Measurements from ENCODE around the gene CFAP69.
"Not testable (repeated sequence)": the region's sequence is repeated elsewhere in the genome, so short reads cannot be mapped to it uniquely, and the experiment has no call there.

The CFAP69 gene

DNA sequence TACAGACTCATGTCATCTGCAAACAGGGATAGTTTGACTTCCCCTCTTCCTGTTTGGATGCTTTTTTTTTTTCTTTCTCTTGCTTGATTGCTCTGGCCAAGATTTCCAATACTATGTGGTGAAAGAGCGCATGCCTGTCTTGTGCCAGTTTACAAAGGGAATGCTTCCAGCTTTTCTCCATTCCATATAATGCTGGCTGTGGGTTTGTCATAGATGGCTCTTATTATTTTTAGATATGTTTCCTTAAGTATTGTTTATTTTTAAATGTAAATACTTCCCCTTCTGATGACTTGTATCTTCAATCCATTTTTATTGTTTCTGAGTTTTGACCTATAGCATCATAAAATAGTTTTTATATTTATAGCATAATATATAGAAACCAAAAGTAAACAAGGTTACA is 58.3 kb downstream of the CFAP69 start:
- TF ChIP-seq JUND (IDR thresholded peaks at IDR 0.05; ENCODE audit: low read depth), result no peak
- in situ Hi-C loops (cut with HindIII; ENCODE audit: low pct_unique_long_range_greater_than_20kb, low sequenced_read_pairs), result no loop called here
- no peak for DNase-seq (ENCODE audit: low read depth in 1 of 2, low spot score in 1 of 2)

GRCh38 chr7:90309872-90310271 is 64.9 kb downstream of the CFAP69 start:
- in situ Hi-C loops (cut with HindIII; ENCODE audit: low pct_unique_long_range_greater_than_20kb, low sequenced_read_pairs), result no loop called here
- DNase-seq (ENCODE audit: low read depth in 1 of 2, low spot score in 1 of 2), result no peak
- no peak for TF ChIP-seq JUND (IDR thresholded peaks at IDR 0.05; ENCODE audit: low read depth)

DNA sequence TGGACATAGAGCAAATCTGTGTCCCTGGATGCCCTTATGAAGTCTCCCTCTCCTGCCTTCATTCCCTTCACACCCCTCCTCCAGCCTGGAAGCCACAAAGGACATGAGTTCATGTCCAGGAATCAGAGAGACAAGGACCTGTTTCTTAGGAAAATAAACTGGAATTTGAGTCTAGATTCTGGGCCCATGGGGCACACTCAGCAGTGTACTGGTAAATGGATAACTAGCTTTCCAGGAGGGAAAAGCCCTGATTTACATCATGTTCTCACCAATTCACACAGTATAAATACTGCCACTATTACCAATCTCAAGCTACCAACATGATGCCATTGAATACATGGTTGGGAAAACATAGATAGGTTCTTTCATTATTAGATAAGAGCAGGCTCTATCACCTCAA is 66.2 kb downstream of the CFAP69 start:
- DNase-seq (ENCODE audit: low read depth in 1 of 2, low spot score in 1 of 2), result no peak
- no peak for TF ChIP-seq JUND (IDR thresholded peaks at IDR 0.05; ENCODE audit: low read depth)
- in situ Hi-C loops (cut with HindIII; ENCODE audit: low pct_unique_long_range_greater_than_20kb, low sequenced_read_pairs), result no loop called here

GRCh38 chr7:90312745-90313144 is 67.8 kb downstream of the CFAP69 start:
- no peak for TF ChIP-seq JUND (IDR thresholded peaks at IDR 0.05; ENCODE audit: low read depth)
- peak in 1 of 2 experiments; percentile 27 for DNase-seq (ENCODE audit: low read depth in 1 of 2, low spot score in 1 of 2)
- in situ Hi-C loops (cut with HindIII; ENCODE audit: low pct_unique_long_range_greater_than_20kb, low sequenced_read_pairs), result no loop called here

DNA sequence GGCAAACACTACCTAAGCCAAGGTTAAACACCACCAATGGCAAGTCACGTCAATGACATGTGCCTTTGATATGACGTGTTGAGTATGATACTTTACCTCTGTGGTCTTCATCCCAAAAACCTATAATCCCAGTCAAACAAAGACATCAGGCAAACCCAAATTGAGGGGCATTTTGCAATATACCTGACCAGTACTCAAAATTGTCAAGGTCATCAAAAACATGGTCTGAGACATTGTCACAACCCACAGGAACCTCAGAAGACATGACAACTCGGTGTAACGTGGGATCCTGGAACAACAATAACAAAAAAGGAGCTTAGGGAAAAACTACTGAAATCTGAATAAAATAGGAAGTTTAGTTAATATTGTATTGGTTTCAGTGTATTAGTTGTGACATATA is 68.9 kb downstream of the CFAP69 start:
- in situ Hi-C loops (cut with HindIII; ENCODE audit: low pct_unique_long_range_greater_than_20kb, low sequenced_read_pairs), result no loop called here
- TF ChIP-seq JUND (IDR thresholded peaks at IDR 0.05; ENCODE audit: low read depth), result no peak
- DNase-seq (ENCODE audit: low read depth in 1 of 2, low spot score in 1 of 2), result no peak

GRCh38 chr7:90320014-90320413 is 75.0 kb downstream of the CFAP69 start:
- no peak for TF ChIP-seq JUND (IDR thresholded peaks at IDR 0.05; ENCODE audit: low read depth)
- no peak for DNase-seq (ENCODE audit: low read depth in 1 of 2, low spot score in 1 of 2)
- in situ Hi-C loops (cut with HindIII; ENCODE audit: low pct_unique_long_range_greater_than_20kb, low sequenced_read_pairs), result no loop called here

GRCh38 chr7:90320418-90320800 is 75.4 kb downstream of the CFAP69 start:
- DNase-seq (ENCODE audit: low read depth in 1 of 2, low spot score in 1 of 2), result no peak
- TF ChIP-seq JUND (IDR thresholded peaks at IDR 0.05; ENCODE audit: low read depth), result no peak
- in situ Hi-C loops (cut with HindIII; ENCODE audit: low pct_unique_long_range_greater_than_20kb, low sequenced_read_pairs), result no loop called here

- no peak for TF ChIP-seq JUND (IDR thresholded peaks at IDR 0.05; ENCODE audit: low read depth)
- DNase-seq (ENCODE audit: low read depth in 1 of 2, low spot score in 1 of 2), result no peak
- in situ Hi-C loops (cut with HindIII; ENCODE audit: low pct_unique_long_range_greater_than_20kb, low sequenced_read_pairs), result no loop called here
Measured at GRCh38 chr7:90320801-90321494, 76.0 kb downstream of the CFAP69 start, which contains the start of gene FAM237B. Gene FAM237B, minus strand, starts transcription at chr7:90321304. Its CDS starts 1,556 bp downstream, at chr7:90319748.

GRCh38 chr7:90322837-90323236 is 77.9 kb downstream of the CFAP69 start:
- no peak for DNase-seq (ENCODE audit: low read depth in 1 of 2, low spot score in 1 of 2)
- in situ Hi-C loops (cut with HindIII; ENCODE audit: low pct_unique_long_range_greater_than_20kb, low sequenced_read_pairs), result no loop called here
- no peak for TF ChIP-seq JUND (IDR thresholded peaks at IDR 0.05; ENCODE audit: low read depth)

DNA sequence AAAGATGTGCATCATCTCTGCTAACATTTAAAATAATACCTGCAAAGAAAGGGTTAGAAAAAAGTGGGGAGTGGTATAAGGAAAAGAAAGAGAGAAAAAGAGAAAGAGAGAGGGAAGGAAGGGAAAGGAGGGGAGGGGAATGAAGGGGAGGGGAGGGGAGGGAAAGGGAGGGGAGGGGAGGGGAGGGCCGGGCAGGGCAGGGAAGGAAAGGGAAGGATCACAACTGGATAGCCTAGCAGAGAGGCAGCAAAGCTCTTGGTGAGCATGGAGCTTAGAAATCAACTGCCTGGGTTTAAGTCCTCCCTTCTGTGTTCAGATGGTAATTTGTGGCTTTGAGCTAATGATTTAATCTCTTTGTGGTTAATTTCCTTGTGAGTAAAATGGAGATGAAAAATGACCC is 81.5 kb downstream of the CFAP69 start:
- in situ Hi-C loops (cut with HindIII; ENCODE audit: low pct_unique_long_range_greater_than_20kb, low sequenced_read_pairs), result no loop called here
- DNase-seq (ENCODE audit: low read depth in 1 of 2, low spot score in 1 of 2), result no peak
- no peak for TF ChIP-seq JUND (IDR thresholded peaks at IDR 0.05; ENCODE audit: low read depth)

GRCh38 chr7:90334193-90334843 is 89.3 kb downstream of the CFAP69 start:
- no peak for DNase-seq (ENCODE audit: low read depth in 1 of 2, low spot score in 1 of 2)
- no peak for TF ChIP-seq JUND (IDR thresholded peaks at IDR 0.05; ENCODE audit: low read depth)
- in situ Hi-C loops (cut with HindIII; ENCODE audit: low pct_unique_long_range_greater_than_20kb, low sequenced_read_pairs), result no loop called here

GRCh38 chr7:90334926-90335325 is 90.0 kb downstream of the CFAP69 start:
- DNase-seq (ENCODE audit: low read depth in 1 of 2, low spot score in 1 of 2); in situ Hi-C loops (cut with HindIII; ENCODE audit: low pct_unique_long_range_greater_than_20kb, low sequenced_read_pairs): not testable (repeated sequence)

DNA sequence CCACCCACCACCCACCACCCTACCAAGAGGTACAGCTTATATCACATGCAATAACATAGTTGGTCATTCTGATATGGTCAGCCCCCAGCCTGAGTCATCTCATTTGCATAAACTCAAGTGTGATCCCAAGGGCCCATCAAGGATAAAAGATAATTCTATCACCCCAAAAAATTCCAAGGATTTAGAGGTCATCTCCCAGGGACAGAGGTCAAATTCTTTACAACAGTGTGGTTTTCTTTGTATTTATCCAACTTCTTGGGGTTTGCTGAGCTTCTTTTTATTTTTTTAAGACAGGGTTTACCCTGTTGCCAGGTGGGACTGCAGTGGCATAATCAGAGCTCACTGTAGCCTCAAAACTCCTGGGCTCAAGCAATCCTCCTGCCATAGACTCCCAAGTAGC is 92.1 kb downstream of the CFAP69 start:
- DNase-seq (ENCODE audit: low read depth in 1 of 2, low spot score in 1 of 2), result no peak
- TF ChIP-seq JUND (IDR thresholded peaks at IDR 0.05; ENCODE audit: low read depth), result no peak
- in situ Hi-C loops (cut with HindIII; ENCODE audit: low pct_unique_long_range_greater_than_20kb, low sequenced_read_pairs), result no loop called here

GRCh38 chr7:90345016-90345415 is 100.0 kb downstream of the CFAP69 start:
- TF ChIP-seq JUND (IDR thresholded peaks at IDR 0.05; ENCODE audit: low read depth), result no peak
- in situ Hi-C loops (cut with HindIII; ENCODE audit: low pct_unique_long_range_greater_than_20kb, low sequenced_read_pairs), result no loop called here
- no peak for DNase-seq (ENCODE audit: low read depth in 1 of 2, low spot score in 1 of 2)
